HepG2 (cell line): ENCODE measurements around the gene ABCB8. TPM values are rescaled to one million over a fixed set of nuclear protein-coding genes. Genes with fewer than 3 reads are reported as not detected.

Experiments
- ELF3 ChIP-seq: IDR thresholded peaks from 2 replicates; pipeline ENCODE4 v1.6.1; 2016; ENCODE audit warnings: missing genetic modification reagents, missing compliant biosample characterization
- GATAD1 ChIP-seq: IDR thresholded peaks from 2 replicates; pipeline ENCODE4 v1.6.1; 2016; ENCODE audit warnings: missing genetic modification reagents, missing compliant biosample characterization
- HDAC2 ChIP-seq: sonication (generic); formaldehyde crosslinking; IDR thresholded peaks from 2 replicates; pipeline ENCODE4 v1.4.0; 2020; ENCODE audit warnings: missing genetic modification reagents
- KLF9 ChIP-seq: IDR thresholded peaks from 2 replicates; pipeline ENCODE4 v1.6.1; 2016; ENCODE audit warnings: low read depth
- MTA1 ChIP-seq: sonication (generic); formaldehyde crosslinking; IDR thresholded peaks from 2 replicates; pipeline ENCODE4 v1.4.0; 2020; ENCODE audit warnings: missing genetic modification reagents, mild to moderate bottlenecking, borderline replicate concordance
- NFYB ChIP-seq: sonication (generic); formaldehyde crosslinking; IDR thresholded peaks from 2 replicates; pipeline ENCODE4 v1.4.0; 2020; ENCODE audit warnings: missing genetic modification reagents
- NKX3-1 ChIP-seq: sonication (generic); formaldehyde crosslinking; IDR thresholded peaks from 2 replicates; pipeline ENCODE4 v1.5.0; 2020; ENCODE audit warnings: missing genetic modification reagents
- NR1H2 ChIP-seq: sonication (generic); formaldehyde crosslinking; IDR thresholded peaks from 2 replicates; pipeline ENCODE4 v1.8.1; 2022; ENCODE audit warnings: low read depth, missing genetic modification reagents, borderline replicate concordance
- PHF21A ChIP-seq: sonication (generic); formaldehyde crosslinking; IDR thresholded peaks from 2 replicates; pipeline ENCODE4 v1.5.0; 2020; ENCODE audit warnings: mild to moderate bottlenecking, missing genetic modification reagents
- RARA ChIP-seq: IDR thresholded peaks from 2 replicates; pipeline ENCODE4 v1.6.1; 2016; ENCODE audit warnings: missing genetic modification reagents, missing compliant biosample characterization
- TAF1 ChIP-seq: sonication (generic); formaldehyde crosslinking; IDR thresholded peaks from 2 replicates; pipeline ENCODE4 v1.4.0; 2020; ENCODE audit warnings: missing genetic modification reagents
- TP53 ChIP-seq: sonication (generic); formaldehyde crosslinking; conservative IDR thresholded peaks from 2 replicates; pipeline ENCODE4 v1.4.0; 2020; ENCODE audit warnings: missing genetic modification reagents
- ZFP91 ChIP-seq: sonication (generic); formaldehyde crosslinking; IDR thresholded peaks from 2 replicates; pipeline ENCODE4 v1.9.0; 2022; ENCODE audit warnings: missing genetic modification reagents, mild to moderate bottlenecking, borderline replicate concordance
- ZMYM2 ChIP-seq: sonication (generic); formaldehyde crosslinking; IDR thresholded peaks from 2 replicates; pipeline ENCODE4 v1.8.0; 2022; ENCODE audit warnings: mild to moderate bottlenecking, missing genetic modification reagents
- ZNF274 ChIP-seq: sonication (generic); formaldehyde crosslinking; IDR thresholded peaks from 2 replicates; pipeline ENCODE4 v1.5.1; 2020; ENCODE audit warnings: mild to moderate bottlenecking, missing genetic modification reagents
- ZNF367 ChIP-seq: sonication (generic); formaldehyde crosslinking; IDR thresholded peaks from 2 replicates; pipeline ENCODE4 v1.4.0; 2020; ENCODE audit warnings: missing genetic modification reagents, borderline replicate concordance
- ZNF629 ChIP-seq: sonication (generic); formaldehyde crosslinking; conservative IDR thresholded peaks from 2 replicates; pipeline ENCODE4 v1.5.0; 2020; ENCODE audit warnings: missing genetic modification reagents
- polyA plus RNA-seq, 8 experiments: library from polyadenylated mRNA; depleted of rRNA in 3 of 8; stranded (reverse) in 7 of 8; unstranded in 1 of 8; fragments of >200 nt; fragmentation: Illumina TruSeq in 4 of 8; extraction: Trizol in 4 of 8; gene quantifications; 2 replicates each; pipeline versions ENCODE4 v1.2.1 to v1.2.3, GENCODE V29; 2011 to 2016; ENCODE audit warnings: low read depth in 4 of 8, missing spikeins in 1 of 8, mixed read lengths in 1 of 8; ENCODE audit not compliant: insufficient read depth in 1 of 8
- total RNA-seq, 5 experiments: library from RNA; depleted of rRNA; stranded (reverse); fragments of >200 nt; fragmentation: Illumina TruSeq; extraction: Trizol; gene quantifications; 2 replicates each; pipeline ENCODE4 v1.2.3, GENCODE V29; 2016; ENCODE audit warnings: low read depth in 1 of 5
- TF ChIP-seq, protein P1 (sequence below): sonication (generic); formaldehyde crosslinking; IDR thresholded peaks from 2 replicates; pipeline ENCODE4 v1.5.0; 2020; ENCODE audit warnings: mild to moderate bottlenecking, missing genetic modification reagents, moderate library complexity
- TF ChIP-seq, protein P2 (sequence below): IDR thresholded peaks from 2 replicates; pipeline ENCODE4 v1.6.1; 2016; ENCODE audit warnings: mild to moderate bottlenecking
- TF ChIP-seq, protein P3 (sequence below): sonication (generic); formaldehyde crosslinking; IDR thresholded peaks from 2 replicates; pipeline ENCODE4 v1.4.0; 2020; ENCODE audit warnings: missing genetic modification reagents

ABCB8 gene
- total and polyA plus RNA-seq, 2 of the 13 experiments (the other 11 are each of a cell fraction or from before 2014, with no cell fraction given): 6.6 to 16.7 TPM

DNA sequence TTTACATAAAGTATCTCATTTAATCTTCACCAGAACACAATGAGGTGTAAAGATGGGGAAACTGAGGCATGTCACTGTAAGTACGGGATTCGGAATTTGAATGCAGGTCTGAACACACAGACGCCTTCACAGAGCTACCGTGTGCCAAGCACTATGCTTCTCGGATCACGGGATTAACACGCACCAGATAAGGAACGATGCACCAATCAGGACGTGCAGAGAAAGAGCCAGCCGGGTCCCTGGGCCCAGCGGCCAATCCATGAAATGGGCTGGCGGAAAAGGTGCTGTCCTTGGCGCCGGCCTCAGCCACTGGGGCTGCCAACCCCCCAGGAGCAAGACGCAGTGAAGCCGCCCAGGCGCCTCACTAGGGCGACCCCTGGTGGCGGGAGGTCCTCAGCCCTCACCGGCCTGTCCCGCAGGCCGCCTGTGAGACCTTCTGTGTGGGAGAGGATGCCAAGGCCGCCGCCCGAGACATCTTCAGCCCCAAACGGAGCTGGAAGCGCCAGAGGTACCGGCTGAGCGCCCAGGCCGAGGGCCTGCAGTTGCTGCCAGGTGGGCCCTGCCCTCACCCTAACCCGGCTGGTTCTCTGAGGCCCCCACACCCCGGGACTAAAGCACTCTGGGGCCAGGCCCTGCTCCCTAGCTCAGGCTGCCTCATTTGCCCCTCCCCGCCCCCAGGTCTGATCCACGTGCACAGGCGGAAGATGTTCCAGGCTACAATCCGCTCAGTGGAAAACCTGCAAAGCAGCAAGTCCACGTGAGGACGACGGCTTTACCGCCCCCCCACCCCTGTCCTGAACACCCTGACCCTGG is 19.5 kb upstream of the ABCB8 start (continued):
- TF ChIP-seq ZFP91 (CRISPR knock-in tag): peak; percentile 80; the same call in 1 of the 2 replicates
- peak; percentile 98 for TF ChIP-seq ZNF629 (CRISPR knock-in tag)
- TF ChIP-seq MTA1 (CRISPR knock-in tag): peak; percentile 54; the same call in 1 of the 2 replicates
- TF ChIP-seq NKX3-1: no peak
- peak; percentile 53; the same call in 1 of the 2 replicates for TF ChIP-seq PHF21A (CRISPR knock-in tag)
- TF ChIP-seq ZNF274 (CRISPR knock-in tag): no peak; the same call in 1 of the 2 replicates
- TF ChIP-seq ZNF367 (CRISPR knock-in tag): no peak
- TF ChIP-seq ELF3 (CRISPR knock-in tag): 0 out of 2 replicates have a peak, but pooled peaks have one; percentile 25
- TF ChIP-seq TAF1 (CRISPR knock-in tag): peak; percentile 49
- TF ChIP-seq GATAD1 (CRISPR knock-in tag): peak; percentile 78
- TF ChIP-seq, protein P1, sequence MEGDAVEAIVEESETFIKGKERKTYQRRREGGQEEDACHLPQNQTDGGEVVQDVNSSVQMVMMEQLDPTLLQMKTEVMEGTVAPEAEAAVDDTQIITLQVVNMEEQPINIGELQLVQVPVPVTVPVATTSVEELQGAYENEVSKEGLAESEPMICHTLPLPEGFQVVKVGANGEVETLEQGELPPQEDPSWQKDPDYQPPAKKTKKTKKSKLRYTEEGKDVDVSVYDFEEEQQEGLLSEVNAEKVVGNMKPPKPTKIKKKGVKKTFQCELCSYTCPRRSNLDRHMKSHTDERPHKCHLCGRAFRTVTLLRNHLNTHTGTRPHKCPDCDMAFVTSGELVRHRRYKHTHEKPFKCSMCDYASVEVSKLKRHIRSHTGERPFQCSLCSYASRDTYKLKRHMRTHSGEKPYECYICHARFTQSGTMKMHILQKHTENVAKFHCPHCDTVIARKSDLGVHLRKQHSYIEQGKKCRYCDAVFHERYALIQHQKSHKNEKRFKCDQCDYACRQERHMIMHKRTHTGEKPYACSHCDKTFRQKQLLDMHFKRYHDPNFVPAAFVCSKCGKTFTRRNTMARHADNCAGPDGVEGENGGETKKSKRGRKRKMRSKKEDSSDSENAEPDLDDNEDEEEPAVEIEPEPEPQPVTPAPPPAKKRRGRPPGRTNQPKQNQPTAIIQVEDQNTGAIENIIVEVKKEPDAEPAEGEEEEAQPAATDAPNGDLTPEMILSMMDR (CRISPR knock-in tag): peak; percentile 95
- peak; percentile 28 for TF ChIP-seq RARA
- no peak for TF ChIP-seq TP53 (CRISPR knock-in tag)
- peak; percentile 57; the same call in 1 of the 2 replicates for TF ChIP-seq NFYB (CRISPR knock-in tag)
- TF ChIP-seq, protein P2, sequence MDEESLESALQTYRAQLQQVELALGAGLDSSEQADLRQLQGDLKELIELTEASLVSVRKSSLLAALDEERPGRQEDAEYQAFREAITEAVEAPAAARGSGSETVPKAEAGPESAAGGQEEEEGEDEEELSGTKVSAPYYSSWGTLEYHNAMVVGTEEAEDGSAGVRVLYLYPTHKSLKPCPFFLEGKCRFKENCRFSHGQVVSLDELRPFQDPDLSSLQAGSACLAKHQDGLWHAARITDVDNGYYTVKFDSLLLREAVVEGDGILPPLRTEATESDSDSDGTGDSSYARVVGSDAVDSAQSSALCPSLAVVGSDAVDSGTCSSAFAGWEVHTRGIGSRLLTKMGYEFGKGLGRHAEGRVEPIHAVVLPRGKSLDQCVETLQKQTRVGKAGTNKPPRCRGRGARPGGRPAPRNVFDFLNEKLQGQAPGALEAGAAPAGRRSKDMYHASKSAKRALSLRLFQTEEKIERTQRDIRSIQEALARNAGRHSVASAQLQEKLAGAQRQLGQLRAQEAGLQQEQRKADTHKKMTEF (CRISPR knock-in tag): 0 out of 2 replicates have a peak, but pooled peaks have one; percentile 47
- TF ChIP-seq, protein P3, sequence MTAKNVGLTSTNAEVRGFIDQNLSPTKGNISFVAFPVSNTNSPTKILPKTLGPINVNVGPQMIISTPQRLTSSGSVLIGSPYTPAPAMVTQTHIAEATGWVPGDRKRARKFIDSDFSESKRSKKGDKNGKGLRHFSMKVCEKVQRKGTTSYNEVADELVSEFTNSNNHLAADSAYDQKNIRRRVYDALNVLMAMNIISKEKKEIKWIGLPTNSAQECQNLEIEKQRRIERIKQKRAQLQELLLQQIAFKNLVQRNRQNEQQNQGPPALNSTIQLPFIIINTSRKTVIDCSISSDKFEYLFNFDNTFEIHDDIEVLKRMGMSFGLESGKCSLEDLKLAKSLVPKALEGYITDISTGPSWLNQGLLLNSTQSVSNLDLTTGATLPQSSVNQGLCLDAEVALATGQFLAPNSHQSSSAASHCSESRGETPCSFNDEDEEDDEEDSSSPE (CRISPR knock-in tag): peak; percentile 46; the same call in 1 of the 2 replicates
- 0 out of 2 replicates have a peak, but pooled peaks have one; percentile 49 for TF ChIP-seq HDAC2 (CRISPR knock-in tag)
- no peak for TF ChIP-seq NR1H2 (CRISPR knock-in tag)
- TF ChIP-seq KLF9 (CRISPR knock-in tag): no peak
- TF ChIP-seq ZMYM2 (CRISPR knock-in tag): 0 out of 2 replicates have a peak, but pooled peaks have one; percentile 20
